Panc1 (cell line): ENCODE results near the gene BAD. TPM values are rescaled to one million over a fixed set of nuclear protein-coding genes. Genes with fewer than 3 reads are reported as not detected.

ENCODE experiments used
- ATAC-seq: fragments of 200-7000 bp; cut with Tn5 transposase; 2 replicates; pipeline ENCODE4 v1.9.1; 2020; ENCODE audit warnings: mild to moderate bottlenecking, moderate library complexity
- BruUV-seq: library from RNA; stranded (reverse); fragments of 400-500 nt; replicated peaks from 2 replicates; lab custom pipeline; 2021; lab: Mats Ljungman, UMichigan
- CTCF ChIA-PET: fragments of 300-600 bp; sonication (Branson Sonifier 250); formaldehyde crosslinking; loops from one replicate; lab custom pipeline; 2022; ENCODE audit warnings: antibody characterized with exemption; lab: Charles Lee
- POLR2A ChIA-PET: fragments of 300-600 bp; sonication (Branson Sonifier 250); formaldehyde crosslinking; loops from one replicate; lab custom pipeline; 2022; ENCODE audit warnings: antibody characterized with exemption; lab: Charles Lee
- DNase-seq: peaks from one replicate; pipeline ENCODE4 v3.0.0-alpha.2; 2010; ENCODE audit warnings: low read depth, low spot score
- H3K27ac ChIP-seq: 2 replicates; pipeline ENCODE4 v1.5.1; 2011; ENCODE audit warnings: mild to moderate bottlenecking, low read length, inconsistent platforms
- H3K27me3 ChIP-seq: fragments of 200-500 bp; sonication (Bioruptor generic); 2 replicates; pipeline ENCODE4 v1.6.0; 2014; ENCODE audit warnings: low read length, inconsistent platforms; ENCODE audit not compliant: control insufficient read depth, insufficient read depth
- H3K36me3 ChIP-seq: fragments of 200-500 bp; sonication (Bioruptor generic); 2 replicates; pipeline ENCODE4 v1.5.1; 2014; ENCODE audit warnings: inconsistent platforms, mild to moderate bottlenecking, low read length, moderate library complexity; ENCODE audit not compliant: control insufficient read depth, insufficient read depth
- H3K4me1 ChIP-seq: 2 replicates; pipeline ENCODE4 v1.5.1; 2011; ENCODE audit warnings: inconsistent platforms, mild to moderate bottlenecking, low read length, moderate library complexity; ENCODE audit not compliant: control insufficient read depth, insufficient read depth
- H3K4me3 ChIP-seq, 2 experiments: 2 replicates each; pipeline ENCODE4 v1.5.1; 2011 to 2012; ENCODE audit warnings: low read depth in 2 of 2, low read length in 2 of 2, mild to moderate bottlenecking in 2 of 2, inconsistent platforms in 1 of 2, moderate library complexity in 1 of 2
- H3K9me3 ChIP-seq: fragments of 200-500 bp; sonication (Bioruptor generic); 2 replicates; pipeline ENCODE4 v1.5.1; 2014; ENCODE audit warnings: low read depth, mild to moderate bottlenecking, inconsistent platforms, low read length, moderate library complexity; ENCODE audit not compliant: control insufficient read depth, insufficient read depth
- CTCF ChIP-seq: fragments of 450-650 bp; IDR thresholded peaks from 2 replicates; pipeline ENCODE4 v1.5.1; 2017; ENCODE audit warnings: mild to moderate bottlenecking
- POLR2AphosphoS5 ChIP-seq: IDR thresholded peaks from 2 replicates; pipeline ENCODE4 v1.6.1; 2012; ENCODE audit warnings: mild to moderate bottlenecking, low read depth, low read length, moderate library complexity
- REST ChIP-seq, 2 experiments: IDR thresholded peaks; 2 replicates each; pipeline ENCODE4 v1.6.1; 2011 to 2012; ENCODE audit warnings: low read depth in 2 of 2, control low read depth in 1 of 2, low read length in 1 of 2, mild to moderate bottlenecking in 1 of 2, moderate library complexity in 1 of 2; ENCODE audit not compliant: insufficient read depth in 1 of 2
- SIN3A ChIP-seq: IDR thresholded peaks from 2 replicates; pipeline ENCODE4 v1.6.1; 2012; ENCODE audit warnings: low read depth, mild to moderate bottlenecking, low read length, moderate library complexity, borderline replicate concordance; ENCODE audit not compliant: insufficient read depth
- TCF7L2 ChIP-seq: IDR thresholded peaks from 2 replicates; pipeline ENCODE4 v1.6.1; 2011; ENCODE audit warnings: mild to moderate bottlenecking, low read depth, low read length, inconsistent platforms
- in situ Hi-C: cut with HindIII; loops from 2 replicates; pipeline ENCODE4 v1.10.0; 2016; ENCODE audit warnings: low sequenced_read_pairs, low pct_unique_long_range_greater_than_20kb
- intact Hi-C: fragments of 100-400 bp; cut with micrococcal nuclease; formaldehyde crosslinking; loops from one replicate; pipeline ENCODE4 v1.10.0; 2022; ENCODE audit not compliant: unreplicated experiment
- total RNA-seq: library from RNA; stranded (reverse); gene quantifications from one replicate; pipeline ENCODE4 v1.2.1, GENCODE V29; 2021; ENCODE audit not compliant: unreplicated experiment

Gene BAD
- total RNA-seq, 1 experiment from 2014 or later = 77.7 TPM

GRCh38 chr11:64253043-64253442, 31.4 kb downstream of the BAD start:
- DNase-seq = no peak
- ATAC-seq = no peak
- CTCF ChIA-PET = no interaction called here
- intact Hi-C loops (no loop called here), in situ Hi-C loops (no loop called here)
- TSS peak; percentile 83 for BruUV-seq
- peaks cover 3% of the 10 kb centered on the region; the same call in 1 of the 2 replicates for H3K36me3 ChIP-seq
- H3K27me3 ChIP-seq = no peaks in the 10 kb centered on the region
- peak overlapping the region; percentile 84 to 90 for H3K4me3 ChIP-seq
- H3K27ac ChIP-seq = peak overlapping the region; percentile 41; the same call in 1 of the 2 replicates
- POLR2A ChIA-PET = interaction anchor here (0.6 kb wide), 1 partner anchor 49 kb away, joined by 5 read pairs; no protein-coding TSS in a partner anchor
- TF ChIP-seq SIN3A = no peak
- TF ChIP-seq CTCF = no peak
- no peak for TF ChIP-seq REST (IDR thresholded peaks at IDR 0.05; ENCODE audit: insufficient read depth in 1 of 2, low read depth in 2 of 2, low read length in 1 of 2)
- TF ChIP-seq TCF7L2 = no peak
- no peak for TF ChIP-seq POLR2AphosphoS5
- peaks cover 37% of the 10 kb centered on the region for H3K4me1 ChIP-seq
- no peaks in the 10 kb centered on the region for H3K9me3 ChIP-seq

- intact Hi-C loops (no loop called here), in situ Hi-C loops (no loop called here)
- no TSS peak for BruUV-seq
- POLR2A ChIA-PET = interaction anchor here (0.6 to 0.7 kb wide), 2 partner anchors 18 to 48 kb away, joined by 5 to 6 read pairs; no protein-coding TSS in a partner anchor
- H3K4me3 ChIP-seq = peak overlapping the region; percentile 84 to 90
- H3K4me1 ChIP-seq = peaks cover 41% of the 10 kb centered on the region
- TF ChIP-seq POLR2AphosphoS5 (peak; percentile 33; the same call in 1 of the 2 replicates), TCF7L2 (no peak)
- peaks cover 3% of the 10 kb centered on the region; the same call in 1 of the 2 replicates for H3K36me3 ChIP-seq
- H3K27me3 ChIP-seq = no peaks in the 10 kb centered on the region
- DNase-seq (no peak), ATAC-seq (peak; percentile 50)
- CTCF ChIA-PET = interaction anchor here (0.5 to 1.8 kb wide), 11 partner anchors 9 to 1800 kb away, joined by 3 to 12 read pairs (median 5); partner anchors contain the start of gene SF3B2
- H3K9me3 ChIP-seq = no peaks in the 10 kb centered on the region
- H3K27ac ChIP-seq = peak overlapping the region; percentile 89
Observed at GRCh38 chr11:64252003-64252872, 32.2 kb downstream of the BAD start.
